HT-29 (cell line): ENCODE data around the gene CRB1. TPM values are rescaled to one million over a fixed set of nuclear protein-coding genes. Genes with fewer than 3 reads are reported as not detected.

Source experiments
- DNase-seq: peaks from one replicate; pipeline ENCODE4 v3.0.0-alpha.2; 2015; ENCODE audit warnings: low spot score
- total RNA-seq: library from RNA; depleted of rRNA; stranded (reverse); fragments of >200 nt; shearing (Covaris generic); gene quantifications from 2 replicates; pipeline ENCODE4 v1.2.3, GENCODE V29; 2014; rRNA removed

CRB1 gene
- total RNA-seq: not detected in 2 replicates

DNA sequence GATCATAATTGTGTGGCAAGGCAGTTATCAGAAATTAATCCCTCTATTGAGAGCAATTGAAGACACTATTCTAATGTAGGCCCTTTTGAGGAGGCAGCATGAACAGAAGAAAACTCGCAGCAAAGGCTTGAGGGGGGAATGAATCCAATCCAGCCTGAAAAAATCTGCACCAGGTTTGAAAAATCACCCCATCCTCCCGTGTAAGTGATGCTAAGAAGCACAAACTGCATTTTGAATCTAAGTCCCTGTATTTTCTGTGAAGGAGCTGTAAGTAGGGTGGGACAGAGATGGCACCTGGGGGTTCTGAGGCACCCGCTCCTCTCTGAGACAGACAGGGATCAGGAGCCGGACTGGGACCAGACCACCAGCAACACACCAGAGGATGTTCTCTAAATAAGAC, at the start of gene CRB1:
TSS of gene CRB1 (plus strand) at position 241 of the 400 bp plus-strand sequence. CDS start 161 bp downstream, outside the sequence.
- DNase-seq: no peak

DNA sequence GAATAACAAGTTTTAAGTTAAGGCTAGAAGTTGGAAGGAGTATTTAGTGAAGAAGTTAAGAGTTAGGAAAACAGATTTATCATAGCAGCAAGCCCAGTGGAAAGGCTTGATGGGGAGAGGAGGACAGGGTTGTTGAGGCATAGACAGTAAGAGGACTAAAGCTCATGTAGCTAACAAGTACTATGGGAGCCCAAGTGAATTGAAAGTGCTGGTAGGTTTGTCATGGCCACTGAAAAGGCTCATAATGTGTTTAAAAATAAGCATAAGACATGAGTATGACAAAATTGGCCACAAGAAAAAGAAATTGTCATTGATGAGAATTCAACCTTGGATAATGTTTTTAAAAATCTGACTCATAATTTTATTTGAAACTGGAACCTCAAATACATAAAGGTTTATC, 49.2 kb upstream of the CRB1 start:
- DNase-seq: no peak

DNA sequence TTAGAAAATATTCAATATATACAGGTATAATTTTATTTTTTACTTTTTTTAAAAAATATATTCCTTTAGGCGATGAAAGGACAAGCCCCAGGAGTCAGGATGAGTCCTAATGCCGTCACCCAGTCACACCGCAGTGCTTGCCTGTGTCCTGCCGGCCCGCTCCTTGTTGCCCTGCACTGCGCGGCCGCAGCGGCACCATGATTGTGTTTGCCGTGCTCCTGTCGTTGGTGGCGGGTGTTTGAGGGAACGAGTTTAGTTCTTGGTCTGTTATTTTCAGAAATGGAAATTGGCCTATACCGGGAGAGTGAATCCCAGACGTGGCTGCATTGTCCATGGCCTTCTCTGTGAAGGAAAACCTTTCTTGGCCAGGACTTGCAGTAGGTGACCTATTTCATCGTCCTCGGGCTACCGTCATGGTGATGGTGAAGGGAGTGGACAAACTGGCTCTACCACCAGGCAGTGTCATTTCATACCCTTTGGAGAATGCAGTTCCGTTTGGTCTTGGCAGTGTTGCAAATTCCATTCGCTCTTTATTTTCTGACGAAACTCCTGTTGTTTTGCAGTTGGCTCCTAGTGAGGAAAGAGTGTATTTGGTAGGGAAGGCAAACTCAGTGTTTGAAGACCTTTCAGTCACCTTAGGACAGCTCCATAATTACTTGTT, 45.9 kb upstream of the CRB1 start:
- DNase-seq: peak; percentile 20

DNA sequence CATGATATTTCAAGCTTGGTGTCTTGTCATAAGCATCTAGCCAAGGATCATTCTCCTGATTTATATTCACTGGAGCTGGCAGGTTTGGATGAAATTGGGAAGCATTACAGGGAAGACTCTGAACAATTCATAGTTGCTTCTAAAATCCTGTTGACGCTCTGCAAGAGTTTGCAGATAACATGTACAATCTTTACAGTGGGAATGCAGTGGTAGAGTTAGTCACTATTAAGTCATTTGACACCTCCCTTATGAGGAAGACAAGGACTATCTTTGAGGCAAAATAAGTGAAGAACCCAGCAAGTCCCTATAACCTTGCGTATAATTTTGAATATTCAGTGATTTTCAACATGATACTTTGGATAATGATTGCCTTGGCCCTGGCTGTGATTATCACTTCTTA, 45.3 kb upstream of the CRB1 start:
- DNase-seq: no peak

DNA sequence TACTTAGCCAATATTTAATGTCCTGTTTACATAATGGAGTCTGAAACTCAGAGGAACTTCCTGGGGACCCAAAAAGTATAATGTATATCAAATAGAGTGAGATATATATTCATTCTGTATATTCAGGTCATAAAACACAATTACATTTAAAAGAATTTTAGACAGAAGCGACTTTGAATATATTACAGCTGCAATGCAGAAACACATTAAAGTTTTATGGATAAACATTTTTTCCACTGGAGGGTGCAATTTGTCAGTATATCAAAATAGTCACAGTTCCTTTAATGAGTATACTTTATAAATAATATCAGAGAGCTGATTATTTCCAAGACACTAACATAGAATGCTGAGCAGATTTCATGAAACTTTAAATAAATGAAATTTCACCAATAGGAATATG, 43.9 kb upstream of the CRB1 start:
- DNase-seq: peak; percentile 29

DNA sequence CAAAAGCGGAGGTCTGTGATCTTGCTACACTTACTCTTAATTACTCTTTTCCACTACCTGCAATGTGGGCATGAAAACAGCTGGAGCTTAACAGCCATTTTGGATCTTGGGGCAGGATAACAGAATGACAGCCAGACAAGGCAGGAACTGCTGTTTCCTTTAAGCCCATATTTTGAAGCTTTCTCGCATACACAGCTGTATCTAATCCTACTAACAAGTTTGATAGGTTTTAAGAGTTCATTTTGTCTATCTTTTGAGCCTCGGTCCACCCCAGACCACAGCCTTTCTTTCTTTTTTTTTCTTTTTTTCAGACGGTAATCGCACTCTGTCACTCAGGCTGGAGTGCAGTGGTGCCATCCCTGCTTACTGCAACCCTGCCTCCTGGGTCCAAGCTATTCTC, 42.4 kb upstream of the CRB1 start:
- no peak for DNase-seq

DNA sequence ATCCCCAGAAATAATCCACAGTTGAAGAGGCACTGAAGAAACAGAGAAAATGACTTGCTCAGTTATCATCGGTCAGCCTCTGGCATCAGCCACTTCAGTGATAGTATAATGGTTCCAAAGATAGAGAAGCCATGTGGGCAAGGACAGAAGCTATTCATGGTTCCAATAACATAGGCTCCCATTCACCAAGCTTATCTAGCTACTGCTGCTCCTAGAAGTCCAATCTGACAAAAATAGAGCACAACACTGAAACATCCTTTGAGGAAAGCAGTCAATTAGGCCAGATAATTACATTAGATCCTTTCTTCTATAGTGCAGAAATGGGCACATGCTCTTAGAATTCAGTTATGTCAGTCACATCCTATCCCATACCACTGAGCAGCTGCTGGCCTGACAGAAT, 33.5 kb upstream of the CRB1 start:
- DNase-seq: no peak

DNA sequence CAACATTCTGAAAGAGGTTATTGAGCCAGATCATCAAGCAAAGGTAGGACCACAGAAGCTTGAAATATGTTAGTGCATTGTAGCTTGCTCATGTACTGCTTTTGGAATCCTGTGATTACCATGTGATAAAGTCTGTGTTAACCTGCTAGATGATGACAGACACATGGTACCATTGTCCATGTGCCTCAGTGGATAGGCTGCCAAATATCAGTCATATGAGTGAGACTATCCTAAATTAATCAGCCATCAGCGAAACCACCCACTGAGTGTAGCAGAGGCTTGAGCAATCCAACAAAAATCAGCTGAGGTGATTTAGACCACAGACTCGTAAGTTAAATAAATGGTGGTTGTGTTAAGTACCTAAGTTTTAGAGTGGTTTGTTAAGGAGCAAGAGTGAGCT, 32.7 kb upstream of the CRB1 start:
- no peak for DNase-seq

DNA sequence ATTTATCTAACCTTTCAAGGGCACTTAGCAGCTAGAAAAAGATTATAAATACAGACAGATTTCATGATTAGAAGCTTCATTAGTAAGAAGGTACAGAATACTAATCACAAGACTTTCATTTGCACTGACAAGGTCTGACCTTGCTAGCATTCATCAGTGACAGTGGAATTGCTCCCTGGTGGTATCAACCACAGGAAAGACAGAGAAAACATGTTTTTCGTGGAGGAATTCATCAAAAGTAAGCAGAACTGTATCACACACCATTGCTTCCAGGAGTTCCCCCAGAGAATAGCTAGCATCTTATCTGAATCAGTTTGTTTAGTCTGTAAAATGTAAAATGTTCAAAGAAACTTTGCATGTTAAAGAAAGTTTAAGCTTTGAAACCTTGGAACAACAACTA, 20.6 kb upstream of the CRB1 start:
- DNase-seq: no peak

DNA sequence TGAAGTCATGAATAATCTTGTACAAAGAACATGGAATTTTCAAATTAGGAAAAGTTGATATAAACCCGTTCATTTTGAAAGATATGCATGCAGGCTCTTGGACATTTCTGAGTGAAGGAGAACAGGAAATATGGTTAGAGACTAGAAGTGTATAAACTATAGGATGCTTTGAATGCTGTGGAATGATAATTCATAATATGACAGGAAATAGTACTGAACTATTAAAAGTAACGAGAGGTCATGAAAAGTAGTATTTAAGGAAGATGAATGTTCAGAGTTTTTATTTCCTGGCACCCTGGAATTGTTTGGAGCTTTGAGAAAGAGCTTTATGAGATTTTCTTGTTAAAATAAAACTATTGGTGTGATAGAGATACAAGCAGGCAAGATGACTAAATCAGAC, 18.7 kb upstream of the CRB1 start:
- no peak for DNase-seq

DNA sequence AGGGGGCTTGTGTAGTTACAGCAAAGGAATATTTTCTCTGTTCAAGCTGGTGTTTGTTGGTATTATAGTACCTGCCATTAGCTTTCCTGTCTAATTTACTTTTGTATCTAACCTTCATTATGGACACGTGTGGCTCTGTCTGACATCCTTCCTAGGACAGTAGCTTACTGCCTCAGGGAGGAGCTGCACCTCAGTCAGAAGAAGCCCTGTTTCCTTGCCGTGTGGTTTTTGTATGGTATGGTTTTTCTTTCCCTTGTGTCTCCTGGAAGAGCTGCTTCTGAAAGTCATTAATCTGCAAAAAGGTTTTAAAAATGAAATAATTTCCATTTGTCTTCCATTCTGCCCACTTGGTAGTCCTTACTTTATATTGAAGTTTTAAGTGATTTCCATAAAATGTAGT, 17.4 kb upstream of the CRB1 start:
- DNase-seq: no peak

DNA sequence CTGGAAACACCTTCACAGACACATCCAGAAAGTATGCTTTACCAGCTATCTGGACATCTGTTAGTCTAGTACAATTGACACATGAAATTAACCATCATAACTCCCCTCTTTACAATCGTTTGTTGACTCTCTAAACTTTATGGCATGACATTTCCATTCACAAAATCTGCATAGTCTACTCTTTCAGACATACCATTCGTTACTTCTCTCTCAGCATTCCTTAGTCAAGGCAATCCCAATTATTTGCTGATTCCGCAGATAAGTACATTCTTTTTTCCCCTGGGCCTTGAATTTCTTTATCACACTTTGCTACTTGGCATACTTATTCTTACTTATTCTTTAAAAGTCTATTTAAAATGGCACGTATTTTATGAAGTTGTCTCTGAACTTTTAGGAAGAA, 15.1 kb upstream of the CRB1 start:
- DNase-seq: no peak

DNA sequence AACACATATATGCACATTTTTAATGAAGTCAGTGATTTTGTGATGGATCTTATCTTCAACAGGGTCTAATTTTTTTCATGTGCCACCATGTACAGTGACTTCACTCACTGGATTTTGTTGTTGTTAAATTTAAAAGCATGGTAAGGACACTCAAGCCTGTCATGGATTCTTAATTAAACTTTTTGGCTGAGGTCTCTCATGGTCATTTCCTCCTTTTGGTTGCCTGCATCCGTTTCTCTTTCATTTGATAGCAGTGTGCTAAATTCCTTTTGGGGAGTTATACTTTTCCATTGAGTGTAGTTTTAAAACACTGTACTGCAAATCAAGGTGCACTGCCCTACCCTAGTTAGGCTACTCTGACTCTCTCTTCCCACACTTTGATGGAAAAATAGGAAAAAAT, 13.2 kb upstream of the CRB1 start:
- no peak for DNase-seq

DNA sequence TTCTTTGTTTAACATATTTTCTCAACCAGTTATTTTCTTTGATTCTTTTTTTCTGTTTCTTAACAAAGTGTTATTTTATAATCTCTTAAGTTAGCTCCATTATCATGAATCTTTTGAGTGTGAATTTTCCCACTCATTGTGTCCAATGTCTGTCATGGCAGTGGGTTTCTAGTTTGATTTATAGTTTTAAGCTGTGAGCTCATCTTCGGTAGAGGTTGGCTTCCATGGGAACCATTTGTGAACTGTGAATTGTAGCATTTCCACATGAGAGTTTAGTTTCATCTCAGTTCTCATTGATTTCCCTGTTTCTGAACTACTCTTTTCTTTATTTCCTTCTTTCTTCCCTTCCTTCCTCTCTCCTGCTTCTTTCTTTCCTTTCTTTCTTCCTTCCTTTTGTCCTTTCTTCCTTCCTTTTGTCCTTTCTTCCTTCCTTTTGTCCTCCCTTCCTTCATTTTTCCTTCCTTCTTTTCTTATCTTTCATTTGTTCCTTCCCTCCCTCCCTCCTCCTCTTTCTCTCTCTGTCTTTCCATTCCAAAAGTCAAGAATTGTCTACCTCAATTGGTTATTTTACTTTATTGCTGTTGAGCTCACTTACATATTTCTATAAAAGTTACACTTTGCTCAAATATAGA, 3.0 kb upstream of the CRB1 start:
- DNase-seq: no peak

DNA sequence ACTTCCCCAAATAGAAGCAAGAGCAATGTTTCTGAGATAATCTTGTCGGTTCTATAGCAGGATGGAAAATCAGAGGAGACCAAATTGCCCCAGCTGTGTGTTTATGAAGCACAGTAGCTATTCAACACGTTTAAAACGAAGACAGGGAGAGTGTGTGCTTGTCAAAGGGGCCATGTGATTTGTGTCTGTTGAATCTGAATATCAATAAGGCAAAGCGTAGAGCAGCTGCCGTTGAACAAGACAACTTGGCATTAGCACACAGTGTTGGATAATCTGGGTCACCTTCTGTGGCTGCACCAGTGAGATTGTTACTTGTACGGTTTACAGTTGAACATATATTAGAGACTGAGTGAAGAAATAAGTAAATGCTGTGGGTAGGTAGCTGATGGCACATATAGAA, 1.0 kb downstream of the CRB1 start:
- no peak for DNase-seq

DNA sequence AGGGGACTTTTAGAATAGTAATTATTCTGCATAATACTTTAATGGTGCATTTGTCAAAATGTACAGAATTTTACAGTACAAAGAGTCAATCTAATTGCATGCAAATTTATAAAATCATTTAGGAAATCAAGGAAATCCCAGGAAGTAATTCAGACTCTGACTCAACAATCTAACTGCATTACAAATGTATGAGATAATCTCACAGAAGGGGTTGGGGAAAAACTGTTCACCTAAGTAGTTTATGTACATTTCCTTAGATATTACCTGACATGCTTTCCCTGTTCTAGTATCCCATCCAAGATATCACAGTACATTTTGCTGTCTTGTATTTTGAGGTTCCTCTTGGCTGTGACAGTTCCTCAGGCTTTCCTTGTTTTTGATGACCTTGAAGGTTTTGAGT, 4.7 kb downstream of the CRB1 start:
- DNase-seq: no peak

DNA sequence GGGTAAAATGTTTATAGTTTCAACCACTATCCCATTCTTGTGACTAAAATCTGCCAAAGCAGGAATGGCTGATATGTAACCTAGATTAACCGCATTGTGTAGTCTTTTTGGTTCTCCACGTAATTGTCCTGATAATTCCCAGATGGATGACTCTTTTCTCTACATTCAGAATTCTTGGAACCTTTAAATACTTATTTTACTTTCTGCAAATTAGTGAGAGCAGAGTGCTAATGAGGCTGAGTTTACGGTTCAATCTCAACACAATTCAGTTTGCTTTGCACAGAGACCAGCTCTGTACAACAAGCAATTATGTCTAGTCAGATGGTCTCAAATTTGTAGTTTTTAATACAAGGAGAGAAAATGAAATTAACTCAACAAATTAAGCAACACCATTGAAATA, 9.1 kb downstream of the CRB1 start:
- DNase-seq: no peak

DNA sequence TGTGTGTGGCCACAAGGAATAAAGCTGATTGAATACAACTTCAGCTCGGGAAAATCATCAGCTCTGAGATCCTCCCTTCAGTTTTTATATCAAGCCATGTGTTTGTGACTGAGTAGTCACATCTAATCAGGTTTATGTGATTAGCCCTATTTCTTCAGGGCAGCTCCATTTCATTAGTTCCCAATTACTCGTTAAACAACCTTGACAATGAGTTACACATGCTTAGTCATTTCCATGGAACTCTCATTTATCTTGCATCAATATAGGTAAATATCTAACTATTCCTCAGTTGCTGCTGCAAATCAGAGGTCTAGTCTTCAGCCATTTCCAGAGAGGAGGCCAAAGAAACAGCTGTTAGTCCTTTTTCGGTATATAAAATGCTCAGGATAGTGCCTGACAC, 16.3 kb downstream of the CRB1 start:
- DNase-seq: no peak

DNA sequence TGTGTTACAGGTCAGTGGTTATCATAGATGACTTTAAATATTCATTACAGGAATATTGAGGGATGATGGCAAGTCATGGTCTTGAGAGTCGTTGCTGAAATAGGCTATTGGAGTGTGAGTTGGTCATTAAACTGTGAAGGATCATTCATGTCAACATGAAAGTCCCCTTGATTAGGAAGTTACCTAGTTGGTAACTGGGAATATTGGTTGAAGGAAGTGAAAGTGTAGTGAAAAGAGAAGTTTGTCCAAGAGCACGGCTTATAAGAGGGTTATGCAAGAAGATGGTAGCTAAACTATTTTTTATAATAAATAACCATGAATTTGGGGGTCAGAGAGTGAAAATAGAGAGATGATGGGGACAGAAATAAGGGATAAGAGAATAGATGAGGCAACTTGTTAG, 16.9 kb downstream of the CRB1 start:
- no peak for DNase-seq

DNA sequence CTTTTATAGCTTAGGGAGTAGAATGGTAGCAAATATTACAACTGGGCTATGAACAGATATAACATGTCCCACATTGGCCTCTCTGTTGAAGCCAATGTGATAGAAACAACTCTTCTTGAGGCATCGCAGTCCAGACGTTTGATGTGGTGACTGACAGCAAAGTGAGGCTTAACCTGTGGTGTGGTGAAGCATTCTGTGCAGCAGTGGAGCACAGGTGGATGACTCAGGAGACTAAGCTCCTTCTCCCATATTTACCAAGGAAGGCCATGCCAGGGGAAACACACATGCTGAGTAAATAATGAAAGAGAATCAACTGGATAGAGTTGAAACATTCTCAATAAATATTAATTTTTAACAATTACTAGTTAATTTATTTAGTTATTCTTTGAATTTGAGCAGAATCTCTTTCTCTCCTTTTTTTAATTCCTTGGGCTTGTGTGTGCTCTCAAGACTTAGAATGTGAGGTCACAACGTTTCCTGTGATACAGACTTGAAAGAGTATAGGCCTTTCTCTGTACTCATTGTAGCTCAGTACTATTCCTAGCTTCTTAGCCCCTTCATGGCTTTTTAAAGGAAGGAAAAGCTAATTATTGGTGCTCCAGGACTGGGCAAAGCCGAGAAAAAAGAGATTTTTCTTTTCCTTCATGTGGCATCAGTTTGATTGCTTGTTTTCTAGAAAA, 17.6 kb downstream of the CRB1 start:
- DNase-seq: peak; percentile 28

DNA sequence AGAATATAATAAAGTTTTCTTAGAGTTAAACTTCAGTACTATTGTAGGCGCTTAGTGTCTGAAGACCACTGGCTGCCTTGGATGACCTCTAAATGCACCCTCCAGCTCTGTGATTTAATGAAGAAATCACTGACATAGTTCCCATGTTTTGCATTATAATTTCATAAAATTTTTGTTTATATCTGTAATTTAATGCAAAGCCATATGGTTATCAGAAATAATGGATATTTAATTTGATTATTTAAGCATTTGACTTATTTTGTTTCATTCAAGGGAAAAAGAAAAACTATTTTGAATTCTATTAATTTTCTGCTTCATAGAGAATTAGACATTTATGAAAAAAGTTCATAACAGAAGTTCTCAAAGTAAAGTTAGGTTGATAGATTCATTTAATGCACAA, 18.6 kb downstream of the CRB1 start:
- no peak for DNase-seq

DNA sequence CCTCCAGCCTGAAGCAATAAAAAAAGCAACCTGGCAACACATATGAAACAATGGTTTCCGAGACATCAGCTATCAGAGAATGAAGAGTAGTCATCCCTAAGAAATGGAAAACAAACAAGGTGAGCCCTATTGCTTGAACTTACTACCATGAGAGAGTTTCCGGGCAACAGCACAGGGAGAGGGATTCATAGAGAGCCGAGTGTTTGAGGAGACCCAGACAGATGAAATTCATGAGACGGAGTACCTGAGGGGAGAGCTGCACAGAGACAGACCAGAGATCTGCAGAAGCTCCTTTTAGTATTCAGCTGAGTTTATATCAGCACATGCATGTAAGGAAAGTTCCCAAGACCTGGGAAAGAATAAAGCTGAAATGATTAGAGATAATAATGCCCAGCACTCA, 19.8 kb downstream of the CRB1 start:
- no peak for DNase-seq

DNA sequence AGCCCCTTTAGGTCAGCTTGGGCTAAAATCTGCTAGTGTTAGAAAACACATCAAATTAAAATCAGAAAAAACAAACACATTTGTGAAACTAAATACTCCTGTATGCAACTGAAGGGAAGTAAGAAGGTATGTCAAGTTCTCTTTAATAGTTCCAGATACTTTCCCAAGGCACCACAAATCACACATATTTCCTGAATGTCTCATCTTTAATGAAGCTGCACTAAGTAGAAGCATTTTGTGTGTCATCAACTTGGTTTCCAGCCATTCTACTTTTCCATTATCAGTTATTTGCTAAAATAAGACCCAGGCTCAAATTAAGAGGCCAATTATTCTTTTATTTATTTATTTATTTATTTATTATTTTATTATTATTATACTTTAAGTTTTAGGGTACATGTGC, 34.7 kb downstream of the CRB1 start:
- DNase-seq: no peak
